Measurements from ENCODE around the gene IFT122. TPM values are rescaled to one million over a fixed set of nuclear protein-coding genes. Genes with fewer than 3 reads are reported as not detected.
A peak's percentile ranks its signal among the peaks of the same experiment; 100 is the strongest.
"Not testable (repeated sequence)": the region's sequence is repeated elsewhere in the genome, so short reads cannot be mapped to it uniquely, and the experiment has no call there.

IFT122 gene
- total RNA-seq, 4 donors from 2014 or later: 9.5 to 47.6 (median 24.5) TPM

- H3K4me3 ChIP-seq: no peak overlapping the region
- H3K36me3 ChIP-seq: peaks cover 31% of the 10 kb centered on the region
- TF ChIP-seq POLR2A (IDR thresholded peaks at IDR 0.05) (no peak), CTCF (IDR thresholded peaks at IDR 0.05) (no peak), POLR2AphosphoS5 (IDR thresholded peaks at IDR 0.05) (no peak), EP300 (IDR thresholded peaks at IDR 0.05) (no peak)
- H3K9me3 ChIP-seq: no peaks in the 10 kb centered on the region
- H3K27ac ChIP-seq: peak overlapping the region; percentile 89
- no peaks in the 10 kb centered on the region for H3K27me3 ChIP-seq
- 85% methylated on average over 5 of the region's 13 CpGs for WGBS
- no peak for DNase-seq (ENCODE audit: low spot score in 2 of 2)
- H3K4me1 ChIP-seq: peaks cover 53% of the 10 kb centered on the region
These were observed 47.3 kb downstream of the IFT122 start for GRCh38 chr3:129487183-129487867.

- 83% methylated on average over 4 of the region's 4 CpGs for WGBS
- Histone ChIP-seq H3K36me3 (peaks cover 34% of the 10 kb centered on the region), H3K27ac (peak overlapping the region; percentile 89), H3K4me1 (peaks cover 47% of the 10 kb centered on the region)
- not testable (repeated sequence) for H3K9me3 ChIP-seq; DNase-seq (ENCODE audit: low spot score in 2 of 2); H3K27me3 ChIP-seq; H3K4me3 ChIP-seq
These were observed 47.9 kb downstream of the IFT122 start for GRCh38 chr3:129487868-129488335.

GRCh38 chr3:129489258-129489657 is 49.2 kb downstream of the IFT122 start:
- peaks cover 31% of the 10 kb centered on the region for H3K36me3 ChIP-seq
- H3K27ac ChIP-seq; H3K4me3 ChIP-seq; H3K9me3 ChIP-seq; H3K27me3 ChIP-seq; DNase-seq (ENCODE audit: low spot score in 2 of 2): not testable (repeated sequence)
- 90% methylated on average over 10 of the region's 10 CpGs for WGBS
- peaks cover 46% of the 10 kb centered on the region for H3K4me1 ChIP-seq

GRCh38 chr3:129490273-129490675 is 50.2 kb downstream of the IFT122 start:
- H3K4me3 ChIP-seq: no peak overlapping the region
- DNase-seq (ENCODE audit: low spot score in 2 of 2): peak; percentile 83 to 91
- H3K27me3 ChIP-seq: no peaks in the 10 kb centered on the region
- peaks cover 39% of the 10 kb centered on the region for H3K4me1 ChIP-seq
- TF ChIP-seq EP300 (IDR thresholded peaks at IDR 0.05) (no peak), POLR2A (IDR thresholded peaks at IDR 0.05) (no peak), CTCF (IDR thresholded peaks at IDR 0.05) (peak; percentile 67 to 78), POLR2AphosphoS5 (IDR thresholded peaks at IDR 0.05) (peak in 1 of 3 donors; percentile 54)
- WGBS: 22% methylated on average over 4 of the region's 5 CpGs
- peaks cover 29% of the 10 kb centered on the region for H3K36me3 ChIP-seq
- H3K9me3 ChIP-seq: no peaks in the 10 kb centered on the region
- peak overlapping the region; percentile 66 for H3K27ac ChIP-seq

GRCh38 chr3:129491077-129491476 is 51.1 kb downstream of the IFT122 start:
- not testable (repeated sequence) for DNase-seq (ENCODE audit: low spot score in 2 of 2); H3K4me3 ChIP-seq; H3K9me3 ChIP-seq; H3K27me3 ChIP-seq
- Histone ChIP-seq H3K36me3 (peaks cover 35% of the 10 kb centered on the region), H3K27ac (peak overlapping the region; percentile 66), H3K4me1 (peaks cover 31% of the 10 kb centered on the region)
- WGBS: 85% methylated on average over 4 of the region's 4 CpGs

GRCh38 chr3:129491794-129492193 is 51.8 kb downstream of the IFT122 start:
- H3K36me3 ChIP-seq: peaks cover 39% of the 10 kb centered on the region

More at GRCh38 chr3:129491794-129492193, 51.8 kb downstream of the IFT122 start:
- no peak for DNase-seq (ENCODE audit: low spot score in 2 of 2)
- H3K9me3 ChIP-seq: no peaks in the 10 kb centered on the region
- no peaks in the 10 kb centered on the region for H3K27me3 ChIP-seq
- H3K27ac ChIP-seq: no peak overlapping the region
- no peak overlapping the region for H3K4me3 ChIP-seq
- WGBS: 94% methylated on average over 8 of the region's 9 CpGs
- TF ChIP-seq POLR2A (IDR thresholded peaks at IDR 0.05) (no peak), POLR2AphosphoS5 (IDR thresholded peaks at IDR 0.05) (no peak), EP300 (IDR thresholded peaks at IDR 0.05) (no peak), CTCF (IDR thresholded peaks at IDR 0.05) (no peak)
- H3K4me1 ChIP-seq: peaks cover 24% of the 10 kb centered on the region
